DMS 273 (cell line): ENCODE measurements around the gene KCNJ9.

Experiments used
- DNase-seq: peaks from one replicate; lab custom pipeline; 2025; ENCODE audit not compliant: unreplicated experiment; lab: John Stamatoyannopoulos, UW

KCNJ9 gene

DNA sequence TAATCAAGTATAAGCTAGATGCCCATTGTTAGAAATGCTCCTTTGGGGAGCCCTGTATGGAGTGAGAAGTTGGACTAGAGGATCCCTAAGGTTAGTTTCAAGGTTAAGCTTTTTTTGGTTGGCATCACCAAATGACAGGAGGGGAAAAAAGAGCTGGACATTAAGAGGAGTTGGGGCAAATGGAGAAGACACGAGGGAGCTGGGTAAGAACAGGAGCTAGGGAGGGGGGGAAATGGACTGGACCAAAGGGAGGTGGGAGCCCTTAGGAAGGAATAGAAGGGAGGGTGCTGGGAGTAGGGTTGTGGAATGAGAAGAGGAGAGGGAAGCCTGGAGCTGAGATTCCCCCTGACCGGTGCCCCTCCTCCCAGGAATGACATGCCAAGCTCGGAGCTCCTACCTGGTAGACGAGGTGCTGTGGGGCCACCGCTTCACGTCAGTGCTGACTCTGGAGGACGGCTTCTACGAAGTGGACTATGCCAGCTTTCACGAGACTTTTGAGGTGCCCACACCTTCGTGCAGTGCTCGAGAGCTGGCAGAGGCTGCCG lies 5.9 kb downstream of the KCNJ9 start:
- no peak for DNase-seq

DNA sequence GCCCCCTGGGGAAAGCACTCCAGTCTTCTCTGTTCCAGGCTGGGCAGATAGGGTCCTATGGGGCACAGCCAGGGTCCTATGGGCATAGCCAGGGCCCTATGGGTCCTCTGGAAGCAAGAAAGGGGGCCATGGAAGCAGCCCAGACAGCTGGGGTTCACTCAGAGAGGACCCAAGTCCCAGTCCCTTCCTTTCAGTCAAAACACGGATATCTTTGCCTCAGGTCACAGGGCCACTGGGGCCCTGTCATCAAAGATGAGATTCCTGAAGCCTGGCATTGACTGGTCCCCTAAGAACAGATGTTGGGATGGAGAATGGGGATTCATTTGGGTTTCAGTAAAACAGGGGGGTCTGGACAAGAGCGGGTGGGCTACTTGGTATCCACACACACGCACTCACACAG lies 8.5 kb downstream of the KCNJ9 start:
- no peak for DNase-seq

DNA sequence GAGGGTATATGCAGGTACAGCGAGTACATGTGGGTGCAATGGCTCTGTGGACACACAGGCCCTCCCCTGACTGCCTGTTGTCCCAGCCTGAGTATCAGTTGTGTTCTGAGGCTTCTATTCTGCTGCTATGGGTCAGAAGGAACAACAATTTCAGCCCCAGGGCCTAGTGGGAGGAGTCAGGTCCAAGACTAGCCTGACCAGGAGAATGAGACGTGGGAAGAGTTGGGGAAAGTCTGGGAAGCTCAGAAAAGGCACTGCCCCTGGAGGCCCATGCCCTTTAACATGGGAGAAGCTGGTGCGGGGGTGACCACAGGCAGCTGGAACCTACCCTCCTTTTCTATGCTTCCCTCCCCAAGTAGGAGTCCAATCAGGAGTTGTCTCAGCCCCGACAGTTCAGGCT lies 9.4 kb downstream of the KCNJ9 start:
- DNase-seq: peak; percentile 28

DNA sequence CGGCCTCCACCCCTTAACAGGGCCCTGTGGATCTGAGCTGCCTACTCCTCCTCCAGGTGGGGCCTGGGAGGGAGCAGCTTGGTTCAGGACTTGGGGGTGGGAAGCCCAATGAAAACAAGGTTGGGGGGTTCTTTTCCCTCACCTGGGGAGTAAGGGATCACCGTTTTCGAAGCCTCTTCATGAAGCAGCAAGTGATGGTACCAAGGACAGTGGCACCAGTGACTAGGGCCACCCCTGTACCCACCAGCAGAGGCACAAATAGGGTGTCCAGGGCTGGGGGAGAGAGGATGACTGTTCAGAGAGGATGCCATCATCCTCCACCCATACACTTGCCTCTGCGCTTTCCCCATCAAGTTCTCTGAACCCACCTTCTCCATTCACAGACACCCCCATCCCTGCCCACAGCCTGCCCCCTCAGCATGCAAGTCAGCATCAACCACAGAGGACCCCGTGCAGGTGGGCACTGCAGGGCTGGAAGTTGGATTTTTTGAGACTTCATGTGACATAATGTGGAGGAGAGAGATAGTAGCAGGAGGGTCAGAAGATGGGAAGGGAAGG lies 10.4 kb downstream of the KCNJ9 start:
- DNase-seq: no peak

DNA sequence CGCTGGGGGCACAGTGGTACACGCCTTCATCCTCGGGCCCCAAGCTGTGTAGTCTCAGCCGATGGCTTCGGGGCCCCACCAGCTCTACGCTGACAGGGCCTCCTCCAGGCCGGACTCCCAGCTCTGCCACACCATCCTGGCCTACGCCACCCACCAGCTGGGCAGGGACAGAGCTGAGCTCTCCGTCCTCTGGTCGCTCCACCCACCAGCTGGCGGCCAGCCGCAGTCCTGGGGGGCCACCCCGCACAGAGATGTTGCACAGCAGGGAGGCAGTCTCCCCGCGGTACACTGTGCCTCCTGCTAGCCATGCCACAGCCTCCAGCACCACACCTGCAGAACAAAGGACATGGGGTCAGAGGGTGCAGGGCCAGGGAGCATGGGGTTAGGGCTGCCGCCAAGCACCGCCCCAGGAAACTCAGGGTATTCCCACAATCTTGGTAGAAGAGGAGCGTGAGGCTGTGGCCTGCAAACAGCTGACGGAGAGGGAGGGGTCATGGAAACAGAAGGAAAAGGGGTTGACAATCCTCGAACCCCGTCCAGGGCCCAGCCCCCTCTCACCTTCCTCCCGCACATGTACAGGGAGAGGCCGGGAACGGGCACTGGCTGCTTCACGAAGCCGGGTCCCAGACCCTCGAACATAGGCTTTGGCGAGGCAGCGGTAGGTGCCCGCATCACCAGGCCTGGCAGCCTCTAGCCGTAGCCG lies 11.2 kb downstream of the KCNJ9 start:
- DNase-seq: no peak

DNA sequence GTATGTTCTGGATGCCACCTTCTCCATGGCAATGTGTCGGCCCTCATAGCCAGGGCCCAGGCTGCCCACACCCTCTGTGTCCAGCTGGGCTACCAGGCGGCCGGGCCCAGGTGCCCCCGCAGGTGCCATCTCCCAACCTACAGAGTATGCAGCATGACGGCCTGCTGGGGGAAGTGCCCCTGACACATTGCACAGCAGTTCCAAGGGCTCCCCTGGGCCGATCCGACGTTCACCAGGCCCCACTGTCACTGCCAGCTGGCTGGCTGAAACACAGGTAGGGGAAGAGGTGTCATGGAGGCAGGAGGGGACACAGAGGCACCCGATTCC lies 11.7 kb downstream of the KCNJ9 start:
- DNase-seq: no peak

DNA sequence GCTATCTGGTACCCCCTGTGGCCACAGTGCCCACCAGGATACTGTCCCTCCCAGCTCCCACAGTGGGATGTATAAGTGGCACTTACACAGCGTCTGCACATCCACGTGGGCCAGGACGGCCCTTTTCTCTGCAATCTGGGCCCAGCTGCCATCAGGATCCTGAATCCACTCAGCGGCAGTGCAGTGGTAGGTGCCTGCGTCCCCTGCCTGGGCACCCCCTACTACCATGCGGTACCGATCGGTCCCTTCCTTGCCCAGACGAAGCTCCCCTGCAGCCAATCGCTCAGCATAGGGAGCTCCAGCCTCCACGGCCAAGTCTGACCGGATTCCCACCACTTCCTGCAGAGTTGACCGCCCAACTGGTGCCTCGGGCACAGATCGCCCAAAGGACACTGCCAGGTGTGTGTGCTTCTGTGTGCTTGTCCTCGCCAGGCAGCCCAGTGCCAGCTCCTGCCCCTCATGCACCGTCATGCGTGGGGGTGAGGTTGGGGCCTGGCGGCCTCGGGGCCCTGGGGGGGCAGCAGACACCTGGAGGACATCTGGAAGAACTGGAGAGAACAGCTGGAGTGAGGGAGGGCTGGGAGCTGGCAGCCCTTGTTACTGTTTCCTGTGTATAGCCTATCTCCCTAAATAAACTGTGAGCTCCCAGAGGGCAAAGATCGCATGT lies 12.4 kb downstream of the KCNJ9 start:
- DNase-seq: no peak

DNA sequence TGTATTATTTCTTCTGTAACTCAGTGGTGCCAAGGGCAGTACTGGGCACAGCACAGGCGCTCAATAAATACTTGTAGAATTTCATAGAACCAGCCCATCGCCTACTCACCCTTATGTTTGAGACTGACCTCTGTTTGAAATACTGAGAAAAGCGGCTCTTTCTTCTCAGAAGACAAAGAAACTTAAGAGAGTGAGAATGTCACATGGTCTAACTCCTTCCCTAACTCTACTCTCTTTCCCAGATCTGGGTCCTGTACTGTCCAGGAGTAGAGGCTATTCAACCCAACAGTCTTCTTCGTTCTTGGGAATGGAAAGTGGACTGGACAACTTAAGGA lies 12.9 kb downstream of the KCNJ9 start:
- no peak for DNase-seq

DNA sequence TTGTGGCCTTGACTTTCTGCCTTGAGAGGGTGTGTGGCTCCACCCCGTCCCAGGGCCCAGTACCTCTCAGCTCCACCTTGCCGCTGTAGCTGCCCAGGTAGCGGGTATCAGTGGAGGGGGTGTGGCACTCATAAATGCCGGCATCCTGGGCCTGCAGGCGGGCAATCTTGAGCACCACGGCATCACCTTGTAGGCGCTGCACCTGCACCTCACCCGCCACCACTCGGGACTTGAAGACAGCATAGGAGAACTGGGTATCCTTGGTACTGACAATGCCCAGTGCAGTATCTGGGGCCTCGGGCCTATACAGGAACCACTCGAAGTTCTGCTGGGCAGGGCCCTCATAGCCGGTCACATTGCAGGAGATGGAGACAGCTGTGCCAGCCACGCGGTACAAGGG lies 13.5 kb downstream of the KCNJ9 start:
- DNase-seq: no peak

DNA sequence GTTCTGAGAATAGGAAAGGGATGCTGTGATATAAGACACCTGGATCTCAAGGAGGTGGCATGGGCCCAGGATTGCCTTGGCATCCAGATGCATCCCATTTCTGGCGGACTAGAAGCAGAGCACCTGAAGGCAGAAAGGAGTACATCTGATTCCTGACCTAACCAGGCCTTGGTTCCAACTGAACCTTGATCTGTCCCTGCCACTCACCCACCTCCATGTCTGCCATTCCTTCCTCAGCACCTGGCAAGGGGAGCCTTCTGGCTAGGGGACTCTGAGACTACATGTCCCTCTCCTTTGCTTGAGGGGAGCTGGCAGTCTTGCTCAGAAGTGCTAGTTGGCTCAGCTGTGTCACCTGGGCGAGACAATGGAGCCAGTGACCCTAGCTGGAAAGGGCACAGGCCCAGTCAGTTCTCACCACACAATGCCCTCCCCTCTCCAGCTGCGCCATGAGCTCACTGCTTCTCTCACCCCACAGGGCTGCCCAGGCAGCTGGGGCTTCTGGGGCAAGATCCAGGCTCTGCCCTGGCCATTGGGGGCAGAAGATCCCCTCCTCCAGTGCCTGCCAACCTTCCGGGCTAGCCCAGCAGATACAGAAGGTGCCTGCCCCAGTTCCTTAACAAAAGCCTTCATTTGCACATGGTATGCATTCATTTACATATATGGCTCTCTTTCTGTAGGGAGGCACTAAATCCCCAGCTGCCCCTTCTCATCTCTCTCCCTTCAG lies 14.2 kb downstream of the KCNJ9 start:
- no peak for DNase-seq

DNA sequence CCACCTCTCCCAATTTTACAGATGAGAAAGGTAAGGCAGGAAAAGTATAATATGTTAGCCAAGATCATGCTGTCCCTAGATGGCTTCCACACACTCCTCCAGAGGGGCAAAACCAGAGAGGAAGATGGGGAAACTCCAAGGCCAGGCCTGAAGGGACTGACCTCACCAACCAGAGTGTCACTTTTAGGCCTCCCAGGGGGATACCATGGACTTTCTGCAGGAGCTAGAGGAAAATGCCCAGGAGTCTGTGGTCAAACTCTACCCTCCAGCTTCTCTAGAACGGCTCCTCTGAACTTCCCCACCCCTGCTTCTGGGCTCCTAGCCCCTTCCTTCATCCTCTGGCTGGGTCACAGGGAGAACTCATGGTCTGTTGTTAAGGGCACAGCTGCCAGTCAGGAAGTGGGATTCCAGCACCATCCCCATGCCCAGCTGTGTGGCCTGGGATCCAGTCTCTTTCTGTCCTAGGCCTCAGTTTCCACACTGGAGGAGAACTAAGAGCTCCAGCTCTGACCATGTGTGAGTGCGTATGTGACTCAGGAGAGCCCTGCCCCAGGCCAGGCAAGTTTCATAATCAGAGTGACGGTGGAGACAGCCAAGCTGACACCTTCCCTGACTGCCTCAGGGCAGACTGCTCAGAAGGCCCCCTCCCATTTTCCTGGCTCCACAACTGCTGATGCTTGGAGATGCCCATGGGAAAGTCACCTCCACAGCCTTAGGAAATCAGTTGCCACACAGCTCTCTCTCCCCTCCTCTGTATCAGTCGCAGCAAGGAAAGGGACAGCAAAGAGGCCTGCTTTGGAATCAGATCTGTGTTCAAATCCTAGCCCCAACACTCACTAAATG lies 15.2 kb downstream of the KCNJ9 start:
- no peak for DNase-seq

DNA sequence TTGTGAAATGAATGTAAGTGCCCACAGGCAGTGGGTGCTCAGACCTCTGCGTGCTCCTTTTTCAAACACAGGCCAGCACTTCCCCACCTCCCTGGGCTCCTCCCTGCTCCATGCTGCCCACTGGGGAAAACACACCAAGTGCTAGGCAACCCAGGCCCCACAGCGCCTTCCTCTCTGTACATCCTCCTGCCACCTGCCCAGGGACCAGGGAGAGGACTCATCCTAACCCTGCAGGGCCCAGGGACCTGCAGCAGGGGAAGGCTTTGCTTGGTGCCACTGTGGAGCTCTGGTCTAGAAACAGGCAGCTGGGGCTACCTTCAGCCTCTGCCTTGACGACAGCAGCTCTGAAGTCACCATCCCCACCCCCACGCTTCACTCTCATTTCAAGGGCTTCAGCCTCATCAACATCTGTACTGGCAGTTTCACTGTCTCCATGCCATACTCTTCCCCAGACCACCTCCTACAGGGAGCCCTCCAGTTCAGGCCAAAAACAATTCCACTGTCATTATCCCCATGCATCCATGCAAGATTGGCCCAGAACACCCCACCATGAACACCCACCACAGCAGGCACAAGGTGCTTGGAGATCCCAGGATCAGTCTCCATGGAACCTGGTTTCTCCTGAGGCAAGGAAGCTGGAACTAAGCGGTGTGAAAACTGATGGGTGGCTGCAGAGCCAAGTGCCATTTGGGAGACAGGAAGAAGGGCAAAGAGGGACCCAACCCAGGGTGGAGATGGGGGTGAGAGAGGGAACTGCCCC lies 16.0 kb downstream of the KCNJ9 start:
- DNase-seq: no peak

DNA sequence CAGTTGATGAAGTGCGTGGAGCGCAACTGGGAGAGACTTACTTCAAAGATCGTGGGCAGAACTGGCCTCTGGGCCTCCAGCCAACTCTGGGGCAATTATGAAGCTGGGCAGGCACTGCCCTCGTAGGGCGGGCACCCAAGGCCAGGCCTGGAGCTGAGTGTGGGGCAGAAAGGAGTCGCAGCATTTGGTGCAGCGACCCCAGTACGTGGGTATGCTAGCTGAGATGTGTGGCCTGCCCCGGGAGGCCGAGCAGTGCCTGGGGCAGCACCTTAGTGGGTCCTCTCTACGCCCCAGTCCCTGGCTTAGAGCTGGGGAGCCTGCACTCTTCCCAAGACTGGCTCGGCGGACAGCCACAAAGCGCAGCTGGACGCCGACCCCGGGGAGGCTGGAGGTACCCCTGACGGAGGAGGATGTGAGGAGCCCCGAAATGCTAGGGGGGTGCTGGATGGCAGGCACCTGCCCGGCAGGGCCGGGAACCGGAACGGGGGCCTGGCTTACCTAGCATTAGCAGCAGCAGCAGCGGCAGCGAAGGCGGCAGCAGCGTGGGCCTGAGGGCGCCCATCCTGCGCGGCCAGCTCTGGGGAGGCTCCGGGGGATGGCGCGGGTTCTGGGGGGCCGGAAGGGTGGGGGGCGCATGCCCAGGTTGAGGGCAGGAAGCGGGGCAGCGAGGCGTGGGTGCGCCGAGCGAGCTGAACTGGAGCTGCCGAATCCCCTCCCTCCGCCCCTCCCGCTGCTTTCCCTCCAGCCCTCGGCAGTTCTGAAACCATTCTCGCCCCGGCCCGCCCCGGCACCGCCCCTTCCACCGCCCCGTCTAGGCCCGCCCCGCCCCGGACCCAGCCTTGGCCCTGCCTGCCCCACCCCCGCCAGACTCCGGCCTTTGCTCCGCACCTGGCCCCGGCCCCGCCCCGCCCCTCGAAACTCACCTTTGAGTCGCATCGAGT lies 16.8 kb downstream of the KCNJ9 start, which contains the start of gene IGSF8:
IGSF8 (minus strand) TSS at position 709 of the 941 bp plus-strand sequence; CDS start at position 562, 147 bp downstream.
- peak; percentile 92 for DNase-seq

DNA sequence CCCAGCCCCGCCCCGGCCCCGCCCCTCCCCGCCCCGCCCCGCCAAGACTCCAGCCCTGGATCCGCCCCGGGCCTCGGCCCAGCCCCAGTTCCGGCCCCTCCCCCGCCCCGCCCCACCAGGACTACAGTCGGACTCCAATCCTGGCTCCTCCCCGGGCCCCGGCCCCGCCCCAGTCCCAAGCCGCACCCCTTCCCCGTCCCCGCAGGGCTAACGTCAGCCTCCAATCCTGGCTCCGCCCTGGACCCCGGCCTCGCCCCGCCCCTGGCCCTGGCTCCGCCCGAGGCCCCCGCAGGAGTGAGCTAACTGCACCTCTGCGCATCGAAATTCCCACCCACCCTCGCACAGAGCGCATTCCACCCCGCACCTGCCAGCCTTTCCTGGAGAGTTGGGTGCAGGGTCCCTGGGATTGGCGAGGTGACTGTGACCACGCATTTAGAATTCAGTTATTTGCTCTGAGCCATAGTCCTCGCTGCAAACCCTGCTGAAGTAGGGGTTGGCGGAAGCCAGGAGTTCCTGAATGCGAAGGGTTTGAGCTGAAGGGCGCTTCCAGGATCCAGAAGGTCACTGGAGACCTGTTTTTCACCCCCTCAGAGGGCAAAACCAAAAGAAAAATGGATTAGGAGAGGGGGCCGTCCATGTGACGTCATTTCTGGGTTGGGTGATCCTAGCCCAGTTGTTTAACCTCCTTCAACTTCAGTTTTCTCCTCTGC lies 17.7 kb downstream of the KCNJ9 start:
- DNase-seq: peak; percentile 97

DNA sequence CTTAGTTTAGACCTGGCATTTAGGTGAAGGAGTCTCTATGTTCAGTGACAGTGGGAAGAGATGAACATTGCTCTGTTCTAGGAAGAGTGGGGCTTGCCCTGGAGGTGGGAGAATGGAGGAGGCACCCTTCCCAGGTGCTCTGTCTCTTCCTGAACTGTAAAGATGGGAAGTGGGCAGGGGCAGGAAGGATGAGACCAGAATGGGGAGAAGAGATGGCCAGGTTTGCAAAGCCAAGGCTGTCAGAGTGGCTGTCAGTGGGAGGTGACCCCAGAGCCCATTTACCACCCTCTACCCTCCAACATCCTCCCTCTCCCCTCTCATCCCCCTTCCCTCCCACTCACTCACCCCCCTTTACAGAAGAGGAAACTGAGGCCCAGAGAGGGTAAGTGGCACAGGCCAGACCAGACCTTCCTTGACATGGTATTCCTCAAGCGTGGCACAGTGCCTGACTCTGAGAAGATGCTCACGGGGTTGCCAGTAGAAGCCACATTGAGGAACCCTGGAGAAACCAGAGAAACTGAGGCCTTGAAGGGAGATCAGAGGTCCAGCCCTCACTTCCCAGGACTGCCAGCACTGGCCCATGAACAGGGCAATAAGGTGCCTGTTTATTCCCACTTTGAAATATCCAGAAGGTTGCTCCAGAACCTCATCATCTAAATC lies 18.5 kb downstream of the KCNJ9 start:
- DNase-seq: no peak

DNA sequence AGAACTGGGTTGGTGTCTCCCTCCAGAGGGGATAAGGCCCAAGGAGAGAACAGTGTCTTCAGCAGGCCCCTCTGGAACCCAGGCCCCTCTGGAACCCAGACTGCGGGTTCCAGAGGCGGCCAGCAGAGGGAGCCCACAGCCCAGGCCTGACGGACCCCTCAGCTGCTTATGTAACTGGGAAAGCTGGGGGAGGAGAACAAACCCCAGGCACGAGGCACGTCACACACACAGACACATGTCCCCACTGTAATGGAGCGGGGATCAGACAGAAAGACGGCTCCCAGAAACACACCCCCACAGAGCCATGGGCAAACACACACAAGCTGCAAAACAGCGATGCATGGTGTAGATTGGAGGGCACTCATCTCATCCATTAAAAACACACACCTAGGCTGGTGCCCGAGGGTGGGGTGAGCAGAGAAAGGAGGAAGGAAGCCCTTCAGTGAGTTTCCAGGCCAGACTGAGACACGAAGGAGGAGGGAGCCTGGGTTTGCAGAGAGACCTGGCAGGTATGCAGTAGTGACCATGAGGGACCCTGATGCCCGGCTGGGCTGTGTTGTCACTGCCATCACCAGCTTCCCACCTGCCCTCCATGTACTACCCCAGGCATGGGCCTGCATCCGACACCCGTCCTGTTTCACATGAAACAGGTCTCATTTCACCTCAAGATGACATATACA lies 19.8 kb downstream of the KCNJ9 start:
- peak; percentile 92 for DNase-seq
